B cell (primary cell): ENCODE measurements around the gene CROCC.
"Not testable (repeated sequence)": the region's sequence is repeated elsewhere in the genome, so short reads cannot be mapped to it uniquely, and the experiment has no call there.

ENCODE experiments used
- CTCF ChIP-seq: fragments of 200-600 bp; IDR thresholded peaks from one replicate; pipeline ENCODE4 v1.8.0; 2022; ENCODE audit warnings: antibody characterized with exemption, mild to moderate bottlenecking
- EZH2 ChIP-seq: IDR thresholded peaks from 2 replicates; pipeline ENCODE4 v1.6.1; 2012; ENCODE audit warnings: borderline replicate concordance, low read depth, mild to moderate bottlenecking, moderate library complexity, low read length; ENCODE audit not compliant: insufficient read depth, poor library complexity, severe bottlenecking

- not testable (repeated sequence) for TF ChIP-seq EZH2, CTCF
Measured at GRCh38 chr1:16912742-16913141, 9.0 kb upstream of the CROCC start.
